ENCODE measurements around the gene RNU7-1.

GRCh38 chr12:6981152-6982052 is 37.8 kb downstream of the RNU7-1 start:
- TF ChIP-seq CTCF (IDR thresholded peaks at IDR 0.05) (no peak), POLR2A (IDR thresholded peaks at IDR 0.05) (no peak), EP300 (IDR thresholded peaks at IDR 0.05) (no peak)

Measured in ovary (tissue), 3 donors.